Endothelial cell of umbilical vein (primary cell): ENCODE results near the gene LDAF1.

ENCODE experiments used
- EZH2 ChIP-seq: IDR thresholded peaks from 2 replicates; pipeline ENCODE4 v1.6.1; 2012; ENCODE audit warnings: borderline replicate concordance, low read depth, mild to moderate bottlenecking, moderate library complexity, low read length, inconsistent platforms; ENCODE audit not compliant: severe bottlenecking
- JUN ChIP-seq: IDR thresholded peaks from 2 replicates; pipeline ENCODE4 v1.6.1; 2011; ENCODE audit warnings: borderline replicate concordance, low read depth; ENCODE audit not compliant: insufficient read length, insufficient read depth
- POLR2A ChIP-seq: IDR thresholded peaks from 2 replicates; pipeline ENCODE4 v1.6.1; 2012; ENCODE audit warnings: low read depth, mild to moderate bottlenecking, control low read depth, low read length
- TF ChIP-seq, protein P1 (sequence below), 2 donors: IDR thresholded peaks; 1 replicate in 1 of 2; 2 replicates in 1 of 2; pipeline ENCODE4 v1.5.1; 2011; ENCODE audit warnings: low read length in 2 of 2, mild to moderate bottlenecking in 2 of 2, moderate library complexity in 2 of 2, control low read depth in 1 of 2, inconsistent platforms in 1 of 2, low read depth in 1 of 2; ENCODE audit not compliant: insufficient read depth in 1 of 2; ENCODE audit errors: extremely low read depth in 1 of 2

- TF ChIP-seq, protein P1, sequence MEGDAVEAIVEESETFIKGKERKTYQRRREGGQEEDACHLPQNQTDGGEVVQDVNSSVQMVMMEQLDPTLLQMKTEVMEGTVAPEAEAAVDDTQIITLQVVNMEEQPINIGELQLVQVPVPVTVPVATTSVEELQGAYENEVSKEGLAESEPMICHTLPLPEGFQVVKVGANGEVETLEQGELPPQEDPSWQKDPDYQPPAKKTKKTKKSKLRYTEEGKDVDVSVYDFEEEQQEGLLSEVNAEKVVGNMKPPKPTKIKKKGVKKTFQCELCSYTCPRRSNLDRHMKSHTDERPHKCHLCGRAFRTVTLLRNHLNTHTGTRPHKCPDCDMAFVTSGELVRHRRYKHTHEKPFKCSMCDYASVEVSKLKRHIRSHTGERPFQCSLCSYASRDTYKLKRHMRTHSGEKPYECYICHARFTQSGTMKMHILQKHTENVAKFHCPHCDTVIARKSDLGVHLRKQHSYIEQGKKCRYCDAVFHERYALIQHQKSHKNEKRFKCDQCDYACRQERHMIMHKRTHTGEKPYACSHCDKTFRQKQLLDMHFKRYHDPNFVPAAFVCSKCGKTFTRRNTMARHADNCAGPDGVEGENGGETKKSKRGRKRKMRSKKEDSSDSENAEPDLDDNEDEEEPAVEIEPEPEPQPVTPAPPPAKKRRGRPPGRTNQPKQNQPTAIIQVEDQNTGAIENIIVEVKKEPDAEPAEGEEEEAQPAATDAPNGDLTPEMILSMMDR (IDR thresholded peaks at IDR 0.05; ENCODE audit: extremely low read depth in 1 of 2, insufficient read depth in 1 of 2, low read depth in 1 of 2, low read length in 2 of 2) = no peak
- TF ChIP-seq JUN (no peak), POLR2A (no peak), EZH2 (no peak)
These were observed 59.7 kb downstream of the LDAF1 start for GRCh38 chr16:21218153-21218552.
